B cell (primary cell): ENCODE data around the gene GLIS2. TPM values are rescaled to one million over a fixed set of nuclear protein-coding genes. Genes with fewer than 3 reads are reported as not detected.

Experiments
- ATAC-seq: fragments of 200-7000 bp; cut with Tn5 transposase; one replicate; pipeline ENCODE4 v1.10.0; 2021; ENCODE audit warnings: low read depth, mild to moderate bottlenecking, moderate number of reproducible peaks, moderate library complexity
- CTCF ChIA-PET: fragments of 350-600 bp; sonication (Branson Sonifier 250); formaldehyde crosslinking; loops from one replicate; lab custom pipeline; 2021; ENCODE audit warnings: antibody characterized with exemption, inconsistent platforms; lab: Charles Lee
- POLR2A ChIA-PET: fragments of 350-600 bp; sonication (Branson Sonifier 250); formaldehyde crosslinking; loops from one replicate; lab custom pipeline; 2021; ENCODE audit warnings: antibody characterized with exemption; lab: Charles Lee
- DNase-seq: peaks from one replicate; pipeline ENCODE4 v3.0.0; 2013
- H2AFZ ChIP-seq: 2 replicates; pipeline ENCODE4 v1.6.1; 2012; ENCODE audit warnings: mild to moderate bottlenecking, low read depth, low read length; ENCODE audit not compliant: insufficient read depth, poor library complexity, severe bottlenecking
- H3K27ac ChIP-seq, 2 donors: 1 replicate in 1 of 2; 2 replicates in 1 of 2; pipeline ENCODE4 v1.5.1; 2012 to 2013; ENCODE audit warnings: low read length in 2 of 2, mild to moderate bottlenecking in 2 of 2, moderate library complexity in 1 of 2
- H3K27me3 ChIP-seq, 4 experiments: fragments of 200-600 bp in 1 of 4; sonication (generic) in 1 of 4; replicated peaks in 1 of 4; 1 replicate in 2 of 4; 2 replicates in 2 of 4; pipeline versions ENCODE4 v1.6.1 to v1.7.0; 2013 to 2016; ENCODE audit warnings: low read length in 3 of 4, mild to moderate bottlenecking in 2 of 4, mixed read lengths in 1 of 4, moderate library complexity in 1 of 4; ENCODE audit not compliant: insufficient read depth in 4 of 4, control insufficient read depth in 3 of 4; ENCODE audit errors: control extremely low read depth in 1 of 4
- H3K36me3 ChIP-seq, 2 experiments: replicated peaks in 1 of 2; 1 replicate in 1 of 2; 2 replicates in 1 of 2; pipeline versions ENCODE4 v1.6.1 to v1.7.1; 2013; ENCODE audit warnings: low read length in 1 of 2; ENCODE audit not compliant: insufficient read depth in 2 of 2, control insufficient read depth in 1 of 2; ENCODE audit errors: control extremely low read depth in 1 of 2, extremely low read depth in 1 of 2
- H3K4me1 ChIP-seq, 2 donors: fragments of 200-600 bp in 1 of 2; sonication (generic) in 1 of 2; 1 replicate in 1 of 2; 2 replicates in 1 of 2; pipeline versions ENCODE4 v1.5.1 to v1.6.1; 2013 to 2017; ENCODE audit warnings: low read length in 2 of 2; ENCODE audit not compliant: control insufficient read depth in 2 of 2, insufficient read depth in 2 of 2
- H3K4me2 ChIP-seq: replicated peaks from 2 replicates; pipeline ENCODE3; 2012; ENCODE audit warnings: mild to moderate bottlenecking, low read depth, low read length; ENCODE audit not compliant: poor library complexity, severe bottlenecking
- H3K4me3 ChIP-seq, 5 experiments: fragments of 200-600 bp in 1 of 5; sonication (generic) in 1 of 5; 1 replicate in 3 of 5; 2 replicates in 2 of 5; pipeline versions ENCODE4 v1.5.1 to v1.7.0; 2011 to 2016; ENCODE audit warnings: low read length in 4 of 5, mild to moderate bottlenecking in 4 of 5, low read depth in 2 of 5, control low read depth in 1 of 5, moderate library complexity in 1 of 5; ENCODE audit not compliant: insufficient read depth in 1 of 5; ENCODE audit errors: control extremely low read depth in 1 of 5, extremely low read depth in 1 of 5
- H3K79me2 ChIP-seq: fragments of 200-600 bp; sonication (generic); one replicate; pipeline ENCODE4 v1.6.0; 2016; ENCODE audit warnings: low read length; ENCODE audit not compliant: control insufficient read depth, insufficient read depth
- H3K9ac ChIP-seq: fragments of 200-600 bp; sonication (generic); 2 replicates; pipeline ENCODE4 v1.6.1; 2017; ENCODE audit warnings: mild to moderate bottlenecking, low read length, moderate library complexity
- H3K9me3 ChIP-seq, 3 donors: one replicate each; pipeline versions ENCODE4 v1.6.1 to v1.7.1; 2013; ENCODE audit warnings: low read length in 2 of 3; ENCODE audit not compliant: control insufficient read depth in 2 of 3, insufficient read depth in 1 of 3; ENCODE audit errors: control extremely low read depth in 1 of 3
- H4K20me1 ChIP-seq: 2 replicates; pipeline ENCODE4 v1.6.0; 2012; ENCODE audit warnings: mild to moderate bottlenecking, low read length; ENCODE audit not compliant: insufficient read depth, control insufficient read depth, poor library complexity, severe bottlenecking
- H3K27ac Mint-ChIP-seq: one replicate; pipeline ENCODE4 v1.8.0; 2021; ENCODE audit warnings: mixed read lengths
- H3K27me3 Mint-ChIP-seq: one replicate; pipeline ENCODE4 v1.8.0; 2021; ENCODE audit warnings: mixed read lengths
- H3K4me1 Mint-ChIP-seq: one replicate; pipeline ENCODE4 v1.8.0; 2021; ENCODE audit warnings: mixed read lengths
- H3K4me3 Mint-ChIP-seq: one replicate; pipeline ENCODE4 v1.8.0; 2021; ENCODE audit warnings: mixed read lengths
- H3K9me3 Mint-ChIP-seq: one replicate; pipeline ENCODE4 v1.8.0; 2022; ENCODE audit warnings: mixed read lengths; ENCODE audit not compliant: insufficient read depth
- CTCF ChIP-seq: fragments of 200-600 bp; IDR thresholded peaks from one replicate; pipeline ENCODE4 v1.8.0; 2022; ENCODE audit warnings: antibody characterized with exemption, mild to moderate bottlenecking
- EZH2 ChIP-seq: IDR thresholded peaks from 2 replicates; pipeline ENCODE4 v1.6.1; 2012; ENCODE audit warnings: borderline replicate concordance, low read depth, mild to moderate bottlenecking, moderate library complexity, low read length; ENCODE audit not compliant: insufficient read depth, poor library complexity, severe bottlenecking
- WGBS: methylation state at CpG from one replicate; pipeline ENCODE4 v1.1.5; 2013; ENCODE audit warnings: missing lambda C conversion rate; ENCODE audit not compliant: insufficient coverage; 5-methylcytosine and 5-hydroxymethylcytosine counted together
- intact Hi-C: fragments of 100-400 bp; cut with micrococcal nuclease; formaldehyde crosslinking; loops from one replicate; pipeline ENCODE4 v1.10.0; 2022
- polyA plus RNA-seq: library from polyadenylated mRNA; depleted of rRNA; stranded (reverse); fragments of >200 nt; gene quantifications from 2 replicates; pipeline ENCODE4 v1.2.3, GENCODE V29; 2012
- total RNA-seq, 2 donors: library from RNA; stranded (reverse); fragments of 120-200 nt in 1 of 2; gene quantifications; 1 replicate in 1 of 2; 2 replicates in 1 of 2; pipeline versions ENCODE4 v1.2.3 to v1.2.4, GENCODE V29; 2013 to 2022

The GLIS2 gene
- total and polyA plus RNA-seq, 2 donors (not counting 1 experiment from before 2014, with no cell fraction given): not detected

GRCh38 chr16:4371357-4372000, 55.6 kb downstream of the GLIS2 start, which contains the start of gene VASN:
Gene VASN (plus strand): TSS chr16:4371848. CDS start chr16:4380878, 9,030 bp downstream.
- H3K9me3 Mint-ChIP-seq: no peaks in the 10 kb centered on the region
- Histone ChIP-seq H2AFZ (no peak within 1 kb of the TSS), H3K9ac (peak within 1 kb of the TSS; percentile 56), H3K36me3 (peaks cover 4 to 13% of the 10 kb centered on the region in 2 experiments), H3K4me3 (peak within 1 kb of the TSS in 3 of 5 experiments; percentile 38 to 60 (median 47)), H3K4me2 (peak within 1 kb of the TSS; percentile 93), H3K9me3 (no peaks in the 10 kb centered on the region), H3K27me3 (no peaks in the 10 kb centered on the region), H3K27ac (no peak within 1 kb of the TSS), H3K79me2 (peaks cover 21% of the 10 kb centered on the region), H3K4me1 (peaks cover 18 to 25% of the 10 kb centered on the region in 2 donors), H4K20me1 (peaks cover 95% of the 10 kb centered on the region)
- no peak within 1 kb of the TSS for H3K27ac Mint-ChIP-seq
- intact Hi-C loops: loop anchor here (1.0 to 5.0 kb wide), 2 partner anchors 20 to 254 kb away; partner anchors contain the start of genes ADCY9 and PAM16
- ATAC-seq (peak; percentile 87), DNase-seq (peak; percentile 81)
- no peaks in the 10 kb centered on the region for H3K27me3 Mint-ChIP-seq
- ChIA-PET CTCF (interaction anchor here (1.1 kb wide), 1 partner anchor 31 kb away, joined by 4 read pairs; no protein-coding TSS in a partner anchor), POLR2A (no interaction called here)
- peaks cover 29% of the 10 kb centered on the region for H3K4me1 Mint-ChIP-seq
- TF ChIP-seq EZH2 (no peak), CTCF (no peak)
- peak within 1 kb of the TSS; percentile 84 for H3K4me3 Mint-ChIP-seq
- WGBS: 8% methylated on average over 50 of the region's 50 CpGs
